ENCODE measurements around the gene MLKL. TPM values are rescaled to one million over a fixed set of nuclear protein-coding genes. Genes with fewer than 3 reads are reported as not detected.
"Not testable (repeated sequence)": the region's sequence is repeated elsewhere in the genome, so short reads cannot be mapped to it uniquely, and the experiment has no call there.

Gene MLKL
- total RNA-seq, 1 experiment from 2014 or later, result not detected

DNA sequence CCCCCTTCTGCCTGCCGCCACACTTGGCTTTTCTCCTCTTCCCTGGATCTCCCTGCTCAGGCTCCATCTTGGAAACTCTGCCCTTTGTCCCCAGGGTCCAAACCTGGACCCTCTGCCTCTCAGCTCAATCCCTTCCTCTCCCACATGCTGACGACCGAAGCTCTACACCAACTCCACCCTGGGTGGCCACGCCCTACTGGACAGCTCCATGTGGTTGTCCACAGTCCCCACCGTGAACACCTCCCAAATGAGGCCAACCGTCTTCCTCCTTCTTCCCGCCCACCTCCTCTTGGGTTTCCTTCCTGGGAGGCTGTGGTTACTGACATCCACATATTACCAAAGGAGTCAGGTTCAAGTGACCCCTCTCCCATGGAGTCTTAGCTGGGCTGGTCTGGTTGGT is 22.6 kb upstream of the MLKL start:
- DNase-seq, result no peak
- Histone ChIP-seq H3K4me1 (no peaks in the 10 kb centered on the region), H3K27me3 (no peaks in the 10 kb centered on the region), H3K36me3 (no peaks in the 10 kb centered on the region), H3K4me3 (no peak overlapping the region), H3K9me3 (replicated peaks) (no peaks in the 10 kb centered on the region), H3K27ac (no peak overlapping the region)

DNA sequence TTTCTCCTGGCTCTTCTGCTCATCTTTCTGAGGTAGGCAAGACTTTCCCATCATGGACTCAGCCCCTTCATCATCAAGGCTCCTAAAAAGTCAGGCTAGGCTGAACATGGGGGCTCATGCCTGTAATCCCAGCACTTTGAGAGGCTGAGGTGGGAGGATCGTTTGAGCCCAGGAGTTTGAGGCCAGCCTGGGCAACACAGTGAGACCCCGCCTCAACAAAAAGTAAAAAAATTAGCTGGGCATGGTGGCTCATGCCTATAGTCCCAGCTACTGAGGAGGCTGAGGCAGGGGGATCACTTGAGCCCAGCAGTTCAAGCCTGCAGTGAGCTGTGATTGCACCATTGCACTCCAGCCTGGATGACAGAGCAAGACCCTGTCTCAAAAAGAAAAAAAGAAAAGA is 21.5 kb upstream of the MLKL start:
- not testable (repeated sequence) for H3K9me3 ChIP-seq (replicated peaks); H3K4me3 ChIP-seq; H3K36me3 ChIP-seq; H3K4me1 ChIP-seq; DNase-seq; H3K27ac ChIP-seq; H3K27me3 ChIP-seq

DNA sequence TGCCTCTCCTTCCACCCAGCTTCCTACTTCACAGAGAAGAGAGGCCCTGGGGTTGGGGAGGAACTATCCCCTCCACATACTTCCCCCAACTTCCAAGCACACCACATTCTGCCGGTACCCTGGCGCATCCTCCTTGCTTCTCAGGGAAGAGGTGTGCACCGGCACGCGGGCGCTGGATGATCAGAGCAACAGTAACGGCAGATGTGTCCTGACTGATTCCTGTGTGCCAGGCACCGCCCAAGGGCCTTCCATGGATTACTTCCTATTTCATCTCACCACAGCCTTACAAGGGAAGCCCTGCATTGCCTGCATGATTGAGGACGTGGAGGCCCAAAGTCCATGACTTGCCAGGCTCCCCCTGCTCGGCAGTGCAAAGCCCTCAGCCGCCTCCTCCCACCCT is 21.1 kb upstream of the MLKL start:
- H3K27me3 ChIP-seq, result no peaks in the 10 kb centered on the region
- H3K9me3 ChIP-seq (replicated peaks), result no peaks in the 10 kb centered on the region
- no peak overlapping the region for H3K27ac ChIP-seq
- no peaks in the 10 kb centered on the region for H3K4me1 ChIP-seq
- H3K36me3 ChIP-seq, result no peaks in the 10 kb centered on the region
- DNase-seq, result no peak
- H3K4me3 ChIP-seq, result no peak overlapping the region

DNA sequence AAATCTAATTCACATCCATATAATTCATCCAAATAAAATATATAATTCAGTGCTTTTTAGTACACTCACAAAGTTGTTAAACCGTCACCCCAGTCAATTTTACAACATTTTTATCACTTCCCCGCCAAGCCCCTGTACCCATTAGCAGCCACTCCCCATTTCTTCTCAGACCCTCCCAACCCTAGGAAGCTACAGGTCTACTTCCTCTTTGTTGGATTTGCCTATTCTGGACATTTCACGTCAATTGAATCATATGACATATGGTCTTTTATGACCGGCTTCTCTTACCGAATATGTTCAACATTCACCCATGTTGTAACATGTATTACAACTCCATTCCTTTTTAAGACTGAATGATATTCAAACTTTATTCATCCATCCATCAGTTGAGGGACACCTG is 19.9 kb upstream of the MLKL start:
- no peaks in the 10 kb centered on the region for H3K9me3 ChIP-seq (replicated peaks)
- no peak for DNase-seq
- no peaks in the 10 kb centered on the region for H3K27me3 ChIP-seq
- H3K36me3 ChIP-seq, result no peaks in the 10 kb centered on the region
- H3K4me1 ChIP-seq, result no peaks in the 10 kb centered on the region
- no peak overlapping the region for H3K4me3 ChIP-seq
- no peak overlapping the region for H3K27ac ChIP-seq

DNA sequence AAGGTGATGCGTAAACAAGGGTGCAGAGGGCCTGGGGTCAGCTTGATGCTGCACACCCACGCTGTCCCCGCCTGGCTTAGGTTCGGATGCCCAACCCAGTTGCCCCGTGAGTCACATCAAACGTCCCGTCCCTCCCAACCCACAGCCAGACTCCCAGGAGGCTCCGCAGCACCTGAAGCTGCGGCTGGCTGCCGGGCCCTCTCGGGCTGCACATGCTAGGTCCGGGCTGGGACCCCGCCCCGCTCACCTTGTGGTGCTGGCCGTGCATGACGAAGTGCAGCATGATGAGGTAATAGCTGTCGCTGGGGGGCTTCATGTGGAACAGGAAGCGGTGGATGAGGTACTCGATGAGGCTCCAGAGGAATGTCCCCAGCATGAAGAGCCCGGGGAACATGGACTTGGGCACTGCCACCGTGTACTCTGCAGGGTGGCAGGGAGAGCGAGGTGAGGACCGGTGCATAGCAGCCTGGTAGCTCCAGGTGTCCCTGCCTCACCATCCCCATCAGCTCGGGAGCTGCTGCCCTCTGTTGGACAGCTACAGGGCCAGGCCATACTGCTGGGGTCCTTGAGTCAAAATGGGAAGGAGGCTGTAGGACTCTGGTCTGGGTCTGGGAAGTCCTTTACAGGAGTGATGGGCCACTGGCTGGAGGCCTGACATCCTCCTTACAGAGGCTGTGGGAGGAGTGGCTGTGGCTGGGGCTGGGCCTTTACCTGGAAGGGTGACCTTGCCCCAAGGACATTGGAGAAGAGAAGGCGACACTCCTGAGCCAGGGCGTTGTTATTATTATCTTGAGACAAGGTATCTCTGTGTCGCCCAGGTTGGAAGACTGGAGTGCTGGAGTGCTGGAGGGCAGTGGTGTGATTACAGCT is 18.3 kb upstream of the MLKL start:
- no peaks in the 10 kb centered on the region for H3K36me3 ChIP-seq
- H3K9me3 ChIP-seq (replicated peaks), result no peaks in the 10 kb centered on the region
- H3K27ac ChIP-seq, result no peak overlapping the region
- no peak overlapping the region for H3K4me3 ChIP-seq
- H3K4me1 ChIP-seq, result no peaks in the 10 kb centered on the region
- H3K27me3 ChIP-seq, result no peaks in the 10 kb centered on the region
- no peak for DNase-seq

DNA sequence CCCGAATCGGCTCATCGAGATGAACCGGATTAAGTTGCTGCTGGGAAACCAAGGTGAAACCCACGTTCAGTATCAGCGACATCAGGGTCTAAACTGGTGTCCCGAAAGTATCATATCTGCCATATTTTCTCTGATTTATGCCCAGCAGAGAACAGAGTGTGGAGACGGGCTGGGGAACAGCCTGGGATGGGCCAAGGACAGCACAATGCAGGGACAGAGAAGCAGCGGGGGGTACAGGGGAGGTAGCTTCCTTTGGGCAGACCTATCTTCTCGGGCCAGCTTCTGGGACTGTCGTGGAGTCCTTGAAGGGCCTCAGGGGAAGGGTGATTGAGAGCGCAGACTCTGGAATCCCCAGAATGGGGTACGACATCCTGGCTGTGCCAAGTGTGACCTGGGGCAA is 17.5 kb upstream of the MLKL start:
- no peak for DNase-seq
- Histone ChIP-seq H3K4me3 (no peak overlapping the region), H3K36me3 (no peaks in the 10 kb centered on the region), H3K27me3 (no peaks in the 10 kb centered on the region), H3K27ac (no peak overlapping the region), H3K4me1 (no peaks in the 10 kb centered on the region), H3K9me3 (replicated peaks) (no peaks in the 10 kb centered on the region)

DNA sequence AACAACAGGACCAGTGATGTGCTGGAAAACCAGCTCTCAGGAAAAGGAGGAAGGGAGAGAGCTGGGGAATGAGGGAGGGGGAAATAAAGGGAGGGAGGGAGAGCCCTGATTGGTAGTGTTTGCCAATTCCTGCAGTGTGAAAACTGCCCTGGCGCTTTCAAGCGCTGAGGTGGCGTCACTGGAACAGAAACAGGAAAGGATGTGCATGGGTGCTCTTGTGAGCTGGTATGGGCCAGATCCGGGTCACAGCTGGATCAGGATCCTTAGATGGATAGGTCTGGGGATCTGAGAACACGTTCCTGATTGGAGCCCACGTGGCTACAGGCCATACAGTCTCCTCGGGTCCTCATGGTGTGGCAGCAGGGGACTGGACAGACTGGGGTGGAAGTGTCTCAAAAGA is 16.7 kb upstream of the MLKL start:
- no peak for DNase-seq
- Histone ChIP-seq H3K4me1 (no peaks in the 10 kb centered on the region), H3K27me3 (no peaks in the 10 kb centered on the region), H3K9me3 (replicated peaks) (no peaks in the 10 kb centered on the region), H3K36me3 (no peaks in the 10 kb centered on the region), H3K27ac (no peak overlapping the region), H3K4me3 (no peak overlapping the region)

DNA sequence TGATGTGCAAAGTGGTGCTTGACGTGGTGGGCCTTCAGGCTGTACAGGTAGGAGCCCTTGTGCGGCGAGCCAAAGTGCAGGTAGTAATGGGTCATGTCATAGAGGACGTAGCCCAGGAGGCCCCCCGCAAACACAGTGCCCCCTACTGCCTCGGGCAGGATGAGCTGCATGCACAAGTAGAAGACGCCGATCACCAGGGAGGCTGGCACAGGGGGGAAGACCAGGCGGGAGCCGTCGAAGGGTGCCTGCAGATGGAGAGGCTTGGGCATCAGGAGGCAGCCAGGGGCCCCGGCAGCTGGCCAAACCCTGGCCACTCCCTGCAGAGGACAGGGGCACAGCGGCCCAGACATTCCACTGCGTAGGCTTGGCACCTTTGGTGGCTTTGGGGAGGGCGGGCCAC is 15.7 kb upstream of the MLKL start:
- no peak for DNase-seq
- H3K27me3 ChIP-seq, result no peaks in the 10 kb centered on the region
- no peaks in the 10 kb centered on the region for H3K4me1 ChIP-seq
- no peak overlapping the region for H3K4me3 ChIP-seq
- H3K27ac ChIP-seq, result no peak overlapping the region
- no peaks in the 10 kb centered on the region for H3K36me3 ChIP-seq
- H3K9me3 ChIP-seq (replicated peaks), result no peaks in the 10 kb centered on the region

DNA sequence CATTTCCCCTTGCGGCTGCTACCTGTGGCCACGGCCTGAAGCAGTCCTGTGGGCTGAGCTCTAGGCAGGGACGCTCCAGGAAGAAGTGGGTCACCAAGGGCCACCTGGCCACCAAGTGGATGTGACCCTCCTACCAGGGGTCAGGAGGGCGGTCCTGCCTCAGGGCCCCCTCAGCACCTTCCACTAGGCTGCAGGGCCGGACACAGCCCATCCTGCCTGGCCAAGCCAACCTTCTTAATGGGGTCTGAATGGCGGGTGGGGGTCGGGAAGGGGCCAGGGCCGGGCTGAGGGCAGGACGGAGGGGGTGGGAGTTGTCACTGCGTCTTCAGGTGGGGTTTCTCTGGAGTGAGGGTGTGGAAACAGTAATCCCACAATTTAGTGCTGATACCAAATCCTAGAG is 13.2 kb upstream of the MLKL start:
- no peaks in the 10 kb centered on the region for H3K27me3 ChIP-seq
- no peak overlapping the region for H3K27ac ChIP-seq
- H3K36me3 ChIP-seq, result no peaks in the 10 kb centered on the region
- DNase-seq, result no peak
- no peaks in the 10 kb centered on the region for H3K4me1 ChIP-seq
- H3K4me3 ChIP-seq, result no peak overlapping the region
- no peaks in the 10 kb centered on the region for H3K9me3 ChIP-seq (replicated peaks)

DNA sequence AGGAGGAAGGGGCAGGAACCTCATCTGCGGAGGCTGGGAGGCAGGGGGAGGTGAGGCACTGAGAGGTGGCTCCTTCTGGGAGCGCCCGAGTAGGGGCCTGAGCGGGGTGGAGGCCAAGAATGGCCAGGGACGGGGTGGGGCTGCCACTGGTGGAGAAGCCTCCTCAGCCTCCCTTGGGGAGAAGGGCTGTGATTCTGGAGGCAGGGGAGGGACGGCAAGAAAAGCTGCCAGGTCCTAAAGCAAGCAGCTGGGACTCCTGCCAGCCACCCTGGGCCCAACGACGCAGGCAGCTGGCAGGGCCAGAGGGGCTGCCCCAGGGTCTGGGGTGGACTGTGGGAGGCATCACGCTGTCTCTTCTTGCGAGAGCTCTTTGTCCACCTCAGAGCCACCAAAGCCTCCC is 12.7 kb upstream of the MLKL start:
- Histone ChIP-seq H3K4me1 (no peaks in the 10 kb centered on the region), H3K9me3 (replicated peaks) (no peaks in the 10 kb centered on the region), H3K36me3 (no peaks in the 10 kb centered on the region), H3K27me3 (no peaks in the 10 kb centered on the region), H3K4me3 (no peak overlapping the region), H3K27ac (no peak overlapping the region)
- DNase-seq, result no peak

DNA sequence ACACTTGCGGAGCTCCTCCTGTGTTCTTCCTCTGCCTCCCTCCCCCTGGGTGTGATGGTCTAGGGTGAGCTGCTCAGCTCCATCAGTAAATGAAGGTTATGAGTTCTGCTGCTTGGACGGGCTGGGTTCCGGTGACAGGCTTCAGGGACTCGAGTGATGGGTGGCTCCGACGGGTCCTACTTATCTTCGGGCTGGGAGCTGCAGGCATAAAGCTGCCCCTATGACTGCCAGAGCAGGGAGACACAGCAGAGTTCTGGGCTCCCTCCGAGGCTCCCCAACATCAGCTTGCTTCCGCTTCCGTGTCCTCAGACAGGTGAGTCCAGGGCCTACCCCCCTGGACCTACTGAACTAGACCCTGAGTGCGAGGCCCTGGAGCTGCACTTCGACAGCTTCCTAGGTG is 11.3 kb upstream of the MLKL start:
- no peaks in the 10 kb centered on the region for H3K27me3 ChIP-seq
- no peak overlapping the region for H3K27ac ChIP-seq

DNA sequence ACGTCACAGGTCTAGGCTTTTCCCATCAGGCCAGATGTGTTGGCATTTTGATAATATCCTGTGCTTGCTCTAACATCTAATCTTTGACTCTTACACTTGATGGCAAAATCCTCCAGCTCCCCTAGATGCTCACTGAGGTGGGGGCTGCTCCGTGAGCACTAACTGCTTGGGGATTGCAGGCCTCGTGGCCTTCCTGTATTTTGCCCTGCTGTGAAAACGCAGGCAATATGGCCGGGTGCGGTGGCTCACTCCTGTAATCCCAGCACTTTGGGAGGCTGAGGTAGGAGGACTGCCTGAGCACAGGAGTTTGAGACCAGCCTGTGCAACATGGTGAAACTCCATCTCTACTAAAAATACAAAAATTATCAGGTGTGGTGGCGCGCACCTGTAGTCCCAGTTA is 9.7 kb upstream of the MLKL start:
- no peaks in the 10 kb centered on the region for H3K36me3 ChIP-seq
- no peaks in the 10 kb centered on the region for H3K9me3 ChIP-seq (replicated peaks)
- H3K4me1 ChIP-seq, result no peaks in the 10 kb centered on the region
- no peak for DNase-seq
- H3K27ac ChIP-seq, result no peak overlapping the region
- no peak overlapping the region for H3K4me3 ChIP-seq
- no peaks in the 10 kb centered on the region for H3K27me3 ChIP-seq

More for the DNA sequence above, 11.3 kb upstream of the MLKL start:
- Histone ChIP-seq H3K4me3 (no peak overlapping the region), H3K36me3 (no peaks in the 10 kb centered on the region), H3K4me1 (no peaks in the 10 kb centered on the region), H3K9me3 (replicated peaks) (no peaks in the 10 kb centered on the region)
- DNase-seq, result no peak

DNA sequence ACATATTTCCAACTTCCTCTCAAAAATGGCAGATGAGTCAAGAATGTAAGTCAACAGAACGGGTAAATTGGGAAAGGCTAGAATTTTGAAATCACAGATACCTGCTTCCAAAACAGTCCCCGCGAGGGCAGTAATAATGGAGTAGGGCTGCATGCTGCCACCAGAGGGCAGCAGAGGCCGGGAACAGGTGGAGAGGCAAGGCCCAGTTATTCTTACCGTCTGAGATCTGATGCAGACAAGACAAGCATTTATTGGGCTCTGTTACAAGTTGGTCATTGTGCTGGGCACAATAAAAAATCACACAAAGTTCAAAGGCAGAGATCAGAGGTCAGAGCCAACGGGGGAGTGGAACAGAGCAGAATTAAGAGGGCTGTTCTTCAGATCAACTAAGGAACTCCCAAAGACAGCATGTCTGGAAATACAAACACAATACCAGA is 8.8 kb upstream of the MLKL start:
- Histone ChIP-seq H3K4me3 (no peak overlapping the region), H3K27ac (no peak overlapping the region), H3K9me3 (replicated peaks) (no peaks in the 10 kb centered on the region), H3K4me1 (no peaks in the 10 kb centered on the region), H3K27me3 (no peaks in the 10 kb centered on the region), H3K36me3 (no peaks in the 10 kb centered on the region)
- DNase-seq, result peak; percentile 41 to 70

DNA sequence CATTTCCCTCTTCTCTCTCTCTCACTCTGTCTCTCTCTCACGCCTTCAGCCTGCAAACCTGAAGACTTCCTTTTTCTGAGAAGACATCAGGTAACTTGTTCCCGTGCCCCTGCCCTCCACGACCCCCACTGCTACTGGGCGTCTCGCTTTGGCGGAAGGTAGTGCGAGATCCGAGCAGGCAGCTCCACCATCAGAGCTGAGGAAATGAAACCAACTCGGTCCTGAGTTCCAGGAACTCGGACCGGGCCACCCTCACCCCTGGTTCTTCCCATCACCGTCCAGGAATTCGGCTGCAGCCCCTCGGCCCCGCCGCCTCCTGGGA is 585 bp downstream of the MLKL start:
- no peak overlapping the region for H3K27ac ChIP-seq
- H3K36me3 ChIP-seq, result no peaks in the 10 kb centered on the region
- no peak for DNase-seq
- H3K9me3 ChIP-seq (replicated peaks), result no peaks in the 10 kb centered on the region
- peak overlapping the region; percentile 26; the same call in 1 of the 2 replicates for H3K4me3 ChIP-seq
- H3K4me1 ChIP-seq, result no peaks in the 10 kb centered on the region
- no peaks in the 10 kb centered on the region for H3K27me3 ChIP-seq

DNA sequence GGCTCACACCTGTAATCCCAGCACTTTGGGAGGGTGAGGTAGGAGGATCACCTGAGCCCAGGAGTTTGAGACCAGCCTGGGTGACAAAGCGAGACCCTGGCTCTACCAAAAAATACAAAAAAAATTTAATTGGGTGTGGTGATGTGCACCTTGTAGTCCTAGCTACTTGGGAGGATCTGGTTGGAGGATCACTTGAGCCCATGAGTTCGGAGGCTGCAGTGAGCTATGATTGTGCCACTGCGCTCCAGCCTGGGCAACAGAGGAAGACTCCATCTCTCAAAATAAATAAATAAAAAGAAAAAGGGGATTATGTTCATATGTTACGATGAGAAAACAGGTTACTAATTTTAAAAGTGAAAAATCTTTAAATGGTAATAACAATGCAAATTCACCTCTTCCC is 996 bp downstream of the MLKL start:
- Histone ChIP-seq H3K27me3 (no peaks in the 10 kb centered on the region), H3K4me3 (no peak overlapping the region), H3K36me3 (no peaks in the 10 kb centered on the region), H3K27ac (no peak overlapping the region), H3K9me3 (replicated peaks) (no peaks in the 10 kb centered on the region), H3K4me1 (no peaks in the 10 kb centered on the region)
- DNase-seq, result no peak

DNA sequence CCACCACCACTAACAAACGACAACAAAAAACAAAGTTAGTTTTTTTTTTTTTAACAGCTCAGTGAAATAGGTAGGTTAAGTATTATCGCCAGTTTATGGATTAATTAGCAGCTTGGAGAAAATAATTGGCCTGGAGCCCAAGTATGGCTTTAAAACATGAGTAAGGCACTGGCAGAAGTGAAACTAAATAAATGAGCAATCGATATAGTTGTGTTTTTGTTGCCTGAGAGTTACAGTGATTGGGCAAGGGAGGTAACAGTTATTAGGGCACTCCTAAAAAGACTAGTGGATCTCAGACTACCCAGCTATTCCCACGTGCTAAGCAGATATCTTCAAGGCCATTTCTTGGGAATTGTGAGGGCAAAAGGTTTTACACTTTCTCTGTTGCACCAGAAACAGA is 2.4 kb downstream of the MLKL start:
- Histone ChIP-seq H3K27ac (no peak overlapping the region), H3K4me3 (no peak overlapping the region), H3K27me3 (no peaks in the 10 kb centered on the region), H3K4me1 (no peaks in the 10 kb centered on the region), H3K36me3 (no peaks in the 10 kb centered on the region), H3K9me3 (replicated peaks) (no peaks in the 10 kb centered on the region)
- no peak for DNase-seq

Measured in SJCRH30 (cell line).